ENCODE data around the gene NDUFS8.

The NDUFS8 gene

GRCh38 chr11:68061508-68061907 is 31.0 kb downstream of the NDUFS8 start:
- Histone ChIP-seq H3K36me3 (ENCODE audit: control insufficient read depth, insufficient read depth, low read length) (peaks cover 6% of the 10 kb centered on the region), H3K27ac (ENCODE audit: insufficient read depth, low read depth, low read length, poor library complexity, severe bottlenecking) (no peak overlapping the region), H3K4me3 (ENCODE audit: insufficient read depth, low read depth, low read length) (no peak overlapping the region), H3K4me1 (ENCODE audit: control insufficient read depth, insufficient read depth, low read length) (no peaks in the 10 kb centered on the region), H3K27me3 (ENCODE audit: control insufficient read depth, insufficient read depth, low read length, poor library complexity, severe bottlenecking) (no peaks in the 10 kb centered on the region), H3K9me3 (ENCODE audit: control insufficient read depth, low read length) (no peaks in the 10 kb centered on the region)
- WGBS, 2 experiments = 94% methylated on average over 7 of the region's 7 CpGs

GRCh38 chr11:68064926-68065325 is 34.4 kb downstream of the NDUFS8 start:
- WGBS, 2 experiments = 90 to 100% methylated on average over 1 to 2 of the region's 2 CpGs
- Histone ChIP-seq H3K36me3 (ENCODE audit: control insufficient read depth, insufficient read depth, low read length) (peaks cover 11% of the 10 kb centered on the region), H3K9me3 (ENCODE audit: control insufficient read depth, low read length) (no peaks in the 10 kb centered on the region), H3K27ac (ENCODE audit: insufficient read depth, low read depth, low read length, poor library complexity, severe bottlenecking) (no peak overlapping the region), H3K4me3 (ENCODE audit: insufficient read depth, low read depth, low read length) (no peak overlapping the region), H3K4me1 (ENCODE audit: control insufficient read depth, insufficient read depth, low read length) (peaks cover 8% of the 10 kb centered on the region), H3K27me3 (ENCODE audit: control insufficient read depth, insufficient read depth, low read length, poor library complexity, severe bottlenecking) (no peaks in the 10 kb centered on the region)

GRCh38 chr11:68065841-68066240 is 35.4 kb downstream of the NDUFS8 start:
- H3K4me3 ChIP-seq (ENCODE audit: insufficient read depth, low read depth, low read length) = no peak overlapping the region
- peaks cover 8% of the 10 kb centered on the region for H3K4me1 ChIP-seq (ENCODE audit: control insufficient read depth, insufficient read depth, low read length)
- H3K27me3 ChIP-seq (ENCODE audit: control insufficient read depth, insufficient read depth, low read length, poor library complexity, severe bottlenecking) = no peaks in the 10 kb centered on the region
- peaks cover 11% of the 10 kb centered on the region for H3K36me3 ChIP-seq (ENCODE audit: control insufficient read depth, insufficient read depth, low read length)
- no peak overlapping the region for H3K27ac ChIP-seq (ENCODE audit: insufficient read depth, low read depth, low read length, poor library complexity, severe bottlenecking)
- 91 to 95% methylated on average over 5 of the region's 5 CpGs for WGBS, 2 experiments
- no peaks in the 10 kb centered on the region for H3K9me3 ChIP-seq (ENCODE audit: control insufficient read depth, low read length)

GRCh38 chr11:68066742-68067141 is 36.3 kb downstream of the NDUFS8 start:
- Histone ChIP-seq H3K27ac (ENCODE audit: insufficient read depth, low read depth, low read length, poor library complexity, severe bottlenecking) (no peak overlapping the region), H3K27me3 (ENCODE audit: control insufficient read depth, insufficient read depth, low read length, poor library complexity, severe bottlenecking) (no peaks in the 10 kb centered on the region), H3K4me3 (ENCODE audit: insufficient read depth, low read depth, low read length) (no peak overlapping the region), H3K4me1 (ENCODE audit: control insufficient read depth, insufficient read depth, low read length) (peaks cover 8% of the 10 kb centered on the region), H3K36me3 (ENCODE audit: control insufficient read depth, insufficient read depth, low read length) (peaks cover 7% of the 10 kb centered on the region), H3K9me3 (ENCODE audit: control insufficient read depth, low read length) (no peaks in the 10 kb centered on the region)
- WGBS, 2 experiments = 71 to 74% methylated on average over 3 of the region's 3 CpGs

GRCh38 chr11:68067991-68068390 is 37.5 kb downstream of the NDUFS8 start:
- no peak overlapping the region for H3K27ac ChIP-seq (ENCODE audit: insufficient read depth, low read depth, low read length, poor library complexity, severe bottlenecking)
- 97 to 98% methylated on average over 4 to 5 of the region's 5 CpGs for WGBS, 2 experiments
- peaks cover 8% of the 10 kb centered on the region for H3K4me1 ChIP-seq (ENCODE audit: control insufficient read depth, insufficient read depth, low read length)
- no peaks in the 10 kb centered on the region for H3K9me3 ChIP-seq (ENCODE audit: control insufficient read depth, low read length)
- peaks cover 5% of the 10 kb centered on the region for H3K36me3 ChIP-seq (ENCODE audit: control insufficient read depth, insufficient read depth, low read length)
- no peaks in the 10 kb centered on the region for H3K27me3 ChIP-seq (ENCODE audit: control insufficient read depth, insufficient read depth, low read length, poor library complexity, severe bottlenecking)
- H3K4me3 ChIP-seq (ENCODE audit: insufficient read depth, low read depth, low read length) = no peak overlapping the region

- no peaks in the 10 kb centered on the region for H3K9me3 ChIP-seq (ENCODE audit: control insufficient read depth, low read length)
- WGBS, 2 experiments = 95 to 96% methylated on average over 3 of the region's 3 CpGs
- no peak overlapping the region for H3K4me3 ChIP-seq (ENCODE audit: insufficient read depth, low read depth, low read length)
- no peak overlapping the region for H3K27ac ChIP-seq (ENCODE audit: insufficient read depth, low read depth, low read length, poor library complexity, severe bottlenecking)
- peaks cover 5% of the 10 kb centered on the region for H3K36me3 ChIP-seq (ENCODE audit: control insufficient read depth, insufficient read depth, low read length)
- peaks cover 8% of the 10 kb centered on the region for H3K4me1 ChIP-seq (ENCODE audit: control insufficient read depth, insufficient read depth, low read length)
- no peaks in the 10 kb centered on the region for H3K27me3 ChIP-seq (ENCODE audit: control insufficient read depth, insufficient read depth, low read length, poor library complexity, severe bottlenecking)
Observed at GRCh38 chr11:68071281-68072048, 41.0 kb downstream of the NDUFS8 start.

GRCh38 chr11:68074584-68075352 is 44.3 kb downstream of the NDUFS8 start:
- 95 to 97% methylated on average over 8 to 9 of the region's 10 CpGs for WGBS, 2 experiments
- Histone ChIP-seq H3K27me3 (ENCODE audit: control insufficient read depth, insufficient read depth, low read length, poor library complexity, severe bottlenecking) (no peaks in the 10 kb centered on the region), H3K9me3 (ENCODE audit: control insufficient read depth, low read length) (no peaks in the 10 kb centered on the region), H3K27ac (ENCODE audit: insufficient read depth, low read depth, low read length, poor library complexity, severe bottlenecking) (no peak overlapping the region), H3K4me1 (ENCODE audit: control insufficient read depth, insufficient read depth, low read length) (no peaks in the 10 kb centered on the region), H3K36me3 (ENCODE audit: control insufficient read depth, insufficient read depth, low read length) (no peaks in the 10 kb centered on the region), H3K4me3 (ENCODE audit: insufficient read depth, low read depth, low read length) (no peak overlapping the region)

- no peaks in the 10 kb centered on the region for H3K9me3 ChIP-seq (ENCODE audit: control insufficient read depth, low read length)
- no peaks in the 10 kb centered on the region for H3K36me3 ChIP-seq (ENCODE audit: control insufficient read depth, insufficient read depth, low read length)
- no peaks in the 10 kb centered on the region for H3K4me1 ChIP-seq (ENCODE audit: control insufficient read depth, insufficient read depth, low read length)
- H3K4me3 ChIP-seq (ENCODE audit: insufficient read depth, low read depth, low read length) = no peak overlapping the region
- H3K27me3 ChIP-seq (ENCODE audit: control insufficient read depth, insufficient read depth, low read length, poor library complexity, severe bottlenecking) = no peaks in the 10 kb centered on the region
- no peak overlapping the region for H3K27ac ChIP-seq (ENCODE audit: insufficient read depth, low read depth, low read length, poor library complexity, severe bottlenecking)
- 91 to 93% methylated on average over 10 of the region's 11 CpGs for WGBS, 2 experiments
Observed at GRCh38 chr11:68076371-68077042, 46.0 kb downstream of the NDUFS8 start.

GRCh38 chr11:68077617-68078582 is 47.4 kb downstream of the NDUFS8 start:
- Histone ChIP-seq H3K9me3 (ENCODE audit: control insufficient read depth, low read length) (no peaks in the 10 kb centered on the region), H3K4me1 (ENCODE audit: control insufficient read depth, insufficient read depth, low read length) (no peaks in the 10 kb centered on the region), H3K36me3 (ENCODE audit: control insufficient read depth, insufficient read depth, low read length) (no peaks in the 10 kb centered on the region), H3K27me3 (ENCODE audit: control insufficient read depth, insufficient read depth, low read length, poor library complexity, severe bottlenecking) (no peaks in the 10 kb centered on the region), H3K4me3 (ENCODE audit: insufficient read depth, low read depth, low read length) (no peak overlapping the region), H3K27ac (ENCODE audit: insufficient read depth, low read depth, low read length, poor library complexity, severe bottlenecking) (no peak overlapping the region)
- WGBS, 2 experiments = 94 to 96% methylated on average over 8 of the region's 8 CpGs

Measured in ectodermal cell (in vitro differentiated cells).